SK-N-SH (cell line): ENCODE data around the gene MSRB1. TPM values are rescaled to one million over a fixed set of nuclear protein-coding genes. Genes with fewer than 3 reads are reported as not detected.
"Not testable (repeated sequence)": the region's sequence is repeated elsewhere in the genome, so short reads cannot be mapped to it uniquely, and the experiment has no call there.

Source experiments
- CTCF ChIA-PET: fragments of 300-600, 350-600 bp; formaldehyde crosslinking; extraction: SDS; loops from one replicate; lab custom pipeline; 2021; lab: Yijun Ruan, JAX
- POLR2A ChIA-PET: fragments of 350-600 bp; sonication (Branson Sonifier 250); formaldehyde crosslinking; extraction: SDS; loops from one replicate; lab custom pipeline; 2020; ENCODE audit warnings: antibody characterized with exemption, inconsistent platforms; lab: Yijun Ruan, JAX
- DNase-seq: peaks from one replicate; pipeline ENCODE4 v3.0.0; 2012
- H2AFZ ChIP-seq: fragments of 200-600 bp; sonication (generic); 2 replicates; pipeline ENCODE4 v1.8.1; 2016; ENCODE audit warnings: antibody characterized with exemption, mild to moderate bottlenecking, low read depth
- H3F3A ChIP-seq: fragments of 200-600 bp; sonication (generic); replicated peaks from 2 replicates; pipeline ENCODE3; 2016; ENCODE audit warnings: antibody characterized with exemption, mild to moderate bottlenecking; ENCODE audit not compliant: insufficient read depth
- H3K27ac ChIP-seq, 2 experiments: fragments of 200-500 bp in 1 of 2; fragments of 200-600 bp in 1 of 2; sonication (Bioruptor generic) in 1 of 2; sonication (generic), shearing (Covaris generic) in 1 of 2; 2 replicates each; pipeline versions ENCODE4 v1.5.1 to v1.6.1; 2014 to 2016; ENCODE audit warnings: low read depth in 2 of 2, inconsistent platforms in 1 of 2, low read length in 1 of 2, mild to moderate bottlenecking in 1 of 2, mixed read lengths in 1 of 2
- H3K27me3 ChIP-seq: fragments of 200-600 bp; sonication (generic), shearing (Covaris generic); 2 replicates; pipeline ENCODE4 v1.6.1; 2016; ENCODE audit warnings: mixed run types; ENCODE audit not compliant: insufficient read depth
- H3K36me3 ChIP-seq, 2 experiments: fragments of 200-500 bp in 1 of 2; fragments of 200-600 bp in 1 of 2; sonication (Bioruptor generic) in 1 of 2; sonication (generic) in 1 of 2; replicated peaks in 1 of 2; 2 replicates each; pipeline versions ENCODE3 to v1.5.1; 2014 to 2016; ENCODE audit warnings: low read length in 1 of 2, mild to moderate bottlenecking in 1 of 2; ENCODE audit not compliant: insufficient read depth in 2 of 2, control insufficient read depth in 1 of 2
- H3K4me1 ChIP-seq, 2 experiments: fragments of 200-500 bp in 1 of 2; fragments of 200-600 bp in 1 of 2; sonication (Bioruptor generic) in 1 of 2; sonication (generic), shearing (Covaris generic) in 1 of 2; 2 replicates each; pipeline versions ENCODE4 v1.5.1 to v1.6.1; 2014 to 2016; ENCODE audit warnings: low read depth in 1 of 2, low read length in 1 of 2, mixed run types in 1 of 2; ENCODE audit not compliant: insufficient read depth in 2 of 2, control insufficient read depth in 1 of 2
- H3K4me2 ChIP-seq: fragments of 200-600 bp; sonication (generic), shearing (Covaris generic); 2 replicates; pipeline ENCODE4 v1.6.1; 2017; ENCODE audit warnings: mixed run types
- H3K4me3 ChIP-seq, 2 experiments: fragments of 200-500 bp in 1 of 2; fragments of 200-600 bp in 1 of 2; sonication (Bioruptor generic) in 1 of 2; sonication (generic), shearing (Covaris generic) in 1 of 2; 2 replicates each; pipeline versions ENCODE4 v1.5.1 to v1.8.1; 2014 to 2016; ENCODE audit warnings: low read depth in 2 of 2, inconsistent platforms in 1 of 2, low read length in 1 of 2, mild to moderate bottlenecking in 1 of 2, mixed read lengths in 1 of 2, moderate library complexity in 1 of 2
- H3K79me2 ChIP-seq: fragments of 200-600 bp; sonication (generic); 2 replicates; pipeline ENCODE4 v1.8.1; 2017; ENCODE audit warnings: mild to moderate bottlenecking; ENCODE audit not compliant: insufficient read depth
- H3K9ac ChIP-seq: fragments of 200-600 bp; sonication (generic); 2 replicates; pipeline ENCODE4 v1.6.1; 2017; ENCODE audit warnings: mixed run types
- H3K9me2 ChIP-seq: fragments of 200-600 bp; sonication (generic); 2 replicates; pipeline ENCODE4 v1.6.1; 2017; ENCODE audit warnings: mixed run types
- H3K9me3 ChIP-seq: fragments of 200-600 bp; sonication (generic); 2 replicates; pipeline ENCODE4 v1.6.1; 2017; ENCODE audit warnings: mixed run types, mild to moderate bottlenecking, moderate library complexity
- H4K20me1 ChIP-seq: fragments of 200-600 bp; sonication (generic); 2 replicates; pipeline ENCODE4 v1.6.1; 2017; ENCODE audit warnings: mild to moderate bottlenecking, mixed run types; ENCODE audit not compliant: insufficient read depth
- CHD2 ChIP-seq: fragments of 150-350 bp; IDR thresholded peaks from 2 replicates; pipeline ENCODE4 v1.6.1; 2018; ENCODE audit warnings: low read length; ENCODE audit not compliant: partially characterized antibody
- FOSL2 ChIP-seq: IDR thresholded peaks from 2 replicates; pipeline ENCODE4 v1.4.0; 2012; ENCODE audit warnings: low read depth, mild to moderate bottlenecking, moderate library complexity, borderline replicate concordance
- FOXJ3 ChIP-seq: sonication (generic); formaldehyde crosslinking; IDR thresholded peaks from 2 replicates; pipeline ENCODE4 v1.5.1; 2020; ENCODE audit warnings: mild to moderate bottlenecking, missing genetic modification reagents
- MEF2A ChIP-seq: IDR thresholded peaks from 2 replicates; pipeline ENCODE4 v1.4.0; 2012; ENCODE audit warnings: low read depth, borderline replicate concordance
- RAD21 ChIP-seq: IDR thresholded peaks from 2 replicates; pipeline ENCODE4 v1.6.1; 2012; ENCODE audit warnings: mild to moderate bottlenecking, low read length
- ZBTB33 ChIP-seq: IDR thresholded peaks from 2 replicates; pipeline ENCODE4 v1.4.0; 2012; ENCODE audit warnings: low read depth, borderline replicate concordance
- WGBS: methylation state at CpG from one replicate; pipeline ENCODE4 v1.1.6; 2017; ENCODE audit warnings: low lambda C conversion rate; 5-methylcytosine and 5-hydroxymethylcytosine counted together
- polyA plus RNA-seq, 3 experiments: library from polyadenylated mRNA; depleted of rRNA; stranded (reverse); fragments of >200 nt; gene quantifications; 2 replicates each; pipeline ENCODE4 v1.2.3, GENCODE V29; 2012
- TF ChIP-seq, protein P1 (sequence below): fragments of 150-350 bp; IDR thresholded peaks from 2 replicates; pipeline ENCODE4 v1.6.1; 2017; ENCODE audit warnings: antibody characterized with exemption, low read length, low read depth, borderline replicate concordance

The MSRB1 gene
- polyA plus RNA-seq, 1 of the 3 experiments (the other 2 are of a cell fraction), result 31.4 TPM

GRCh38 chr16:1958143-1958491 is 15.1 kb upstream of the MSRB1 start:
- not testable (repeated sequence) for H3K4me3 ChIP-seq, H3K9me2 ChIP-seq, H3K9ac ChIP-seq, DNase-seq, H3K27ac ChIP-seq, H2AFZ ChIP-seq, H3K27me3 ChIP-seq, H3K9me3 ChIP-seq, H3K4me2 ChIP-seq
- WGBS, result no CpG with 5 or more reads among the region's 30 CpGs
- H4K20me1 ChIP-seq, result peaks cover 26% of the 10 kb centered on the region
- POLR2A ChIA-PET, result interaction anchor here (0.7 kb wide), 1 partner anchor 15 kb away, joined by 3 read pairs; the partner anchor contains the start of gene MSRB1
- CTCF ChIA-PET, result interaction anchor here (0.8 to 2.5 kb wide), 7 partner anchors 8 to 175 kb away, joined by 3 to 8 read pairs (median 4); partner anchors contain the start of genes MSRB1 and NUBP2
- H3F3A ChIP-seq, result peaks cover 25% of the 10 kb centered on the region
- peaks cover 35% of the 10 kb centered on the region for H3K79me2 ChIP-seq
- peaks cover 0 to 40% of the 10 kb centered on the region in 2 experiments; a peak in 1 of 4 replicates for H3K4me1 ChIP-seq
- H3K36me3 ChIP-seq, result peaks cover 11 to 20% of the 10 kb centered on the region in 2 experiments

DNA sequence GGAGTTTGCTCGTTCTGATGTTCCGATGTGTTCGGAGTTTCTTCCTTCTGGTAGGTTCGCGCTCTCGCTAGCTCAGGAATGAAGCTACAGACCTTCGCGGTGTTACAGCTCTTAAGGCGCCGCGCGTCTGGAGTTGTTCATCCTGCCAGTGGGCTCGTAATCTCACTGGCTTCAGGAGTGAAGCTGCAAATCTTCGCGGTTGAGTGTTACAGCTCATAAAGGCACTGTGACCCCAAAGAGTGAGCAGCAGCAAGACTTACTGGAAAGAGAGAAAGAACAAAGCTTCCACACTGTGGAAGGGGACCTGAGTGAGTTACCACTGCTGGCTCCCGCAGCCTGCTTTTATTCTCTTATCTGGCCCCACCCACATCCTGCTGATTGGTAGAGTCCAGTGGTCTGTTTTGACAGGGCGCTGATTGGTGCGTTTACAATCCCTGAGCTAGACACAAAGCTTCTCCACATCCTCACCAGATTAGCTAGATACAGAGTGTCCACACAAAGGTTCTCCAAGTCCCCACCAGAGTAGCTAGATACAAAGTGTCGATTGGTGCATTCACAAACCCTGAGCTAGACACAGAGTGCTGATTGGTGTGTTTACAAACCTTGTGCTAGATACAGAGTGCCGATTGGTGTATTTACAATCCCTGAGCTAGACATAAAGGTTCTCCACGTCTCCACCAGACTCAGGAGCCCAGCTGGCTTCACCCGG is 14.6 kb upstream of the MSRB1 start:
- Histone ChIP-seq H3K36me3 (peaks cover 8 to 15% of the 10 kb centered on the region in 2 experiments), H3F3A (peaks cover 21% of the 10 kb centered on the region), H3K79me2 (peaks cover 30% of the 10 kb centered on the region), H4K20me1 (peaks cover 20% of the 10 kb centered on the region), H3K4me1 (peaks cover 0 to 36% of the 10 kb centered on the region in 2 experiments; a peak in 1 of 4 replicates)
- H3K27me3 ChIP-seq, H2AFZ ChIP-seq, H3K9ac ChIP-seq, DNase-seq, H3K27ac ChIP-seq, POLR2A ChIA-PET, H3K9me3 ChIP-seq, H3K4me2 ChIP-seq, H3K9me2 ChIP-seq, H3K4me3 ChIP-seq: not testable (repeated sequence)
- WGBS, result 93% methylated on average over 19 of the region's 22 CpGs
- CTCF ChIA-PET, result interaction anchor here (1.3 to 2.5 kb wide), 3 partner anchors 14 to 92 kb away, joined by 3 to 8 read pairs (median 3); partner anchors contain the start of gene MSRB1

DNA sequence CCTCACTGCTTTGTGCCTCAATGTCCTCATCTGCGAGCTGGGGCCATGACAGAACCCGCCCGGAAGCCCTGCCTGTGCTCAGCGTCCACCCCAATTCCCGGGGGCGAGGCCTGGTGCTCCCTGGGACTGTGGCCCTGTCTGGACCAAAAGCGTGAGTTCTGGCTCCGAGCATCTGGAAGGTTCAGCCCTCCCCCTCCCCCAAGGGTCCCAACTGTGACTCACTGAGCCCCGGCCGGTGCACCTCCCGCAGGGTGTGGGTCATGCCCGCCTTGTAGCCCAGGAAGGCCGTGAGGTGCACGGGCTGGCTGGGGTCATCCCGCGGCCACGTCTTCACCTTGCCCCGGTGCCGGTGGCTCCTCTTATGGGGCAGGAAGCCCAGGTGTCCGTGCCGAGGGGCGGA is 10.7 kb upstream of the MSRB1 start:
- Histone ChIP-seq H3K9me3 (no peaks in the 10 kb centered on the region), H2AFZ (no peak overlapping the region), H3F3A (no peaks in the 10 kb centered on the region), H4K20me1 (no peaks in the 10 kb centered on the region), H3K4me3 (no peak overlapping the region), H3K9ac (no peak overlapping the region), H3K27ac (no peak overlapping the region; a peak in 1 of 4 replicates), H3K79me2 (no peaks in the 10 kb centered on the region), H3K27me3 (no peaks in the 10 kb centered on the region), H3K4me2 (no peak overlapping the region), H3K4me1 (peaks cover 0 to 11% of the 10 kb centered on the region in 2 experiments; a peak in 1 of 4 replicates), H3K9me2 (no peaks in the 10 kb centered on the region), H3K36me3 (no peaks in the 10 kb centered on the region)
- ChIA-PET CTCF (interaction anchor here (0.7 to 1.5 kb wide), 3 partner anchors 10 to 85 kb away, joined by 3 read pairs; no protein-coding TSS in a partner anchor), POLR2A (interaction anchor here (1.2 kb wide), 1 partner anchor 12 kb away, joined by 5 read pairs; no protein-coding TSS in a partner anchor)
- 92% methylated on average over 15 of the region's 22 CpGs for WGBS
- no peak for TF ChIP-seq RAD21
- no peak for TF ChIP-seq MEF2A
- no peak for TF ChIP-seq ZBTB33
- TF ChIP-seq FOXJ3 (CRISPR knock-in tag), result no peak
- no peak for TF ChIP-seq CHD2
- TF ChIP-seq, protein P1, sequence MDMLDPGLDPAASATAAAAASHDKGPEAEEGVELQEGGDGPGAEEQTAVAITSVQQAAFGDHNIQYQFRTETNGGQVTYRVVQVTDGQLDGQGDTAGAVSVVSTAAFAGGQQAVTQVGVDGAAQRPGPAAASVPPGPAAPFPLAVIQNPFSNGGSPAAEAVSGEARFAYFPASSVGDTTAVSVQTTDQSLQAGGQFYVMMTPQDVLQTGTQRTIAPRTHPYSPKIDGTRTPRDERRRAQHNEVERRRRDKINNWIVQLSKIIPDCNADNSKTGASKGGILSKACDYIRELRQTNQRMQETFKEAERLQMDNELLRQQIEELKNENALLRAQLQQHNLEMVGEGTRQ, result no peak
- no peak for TF ChIP-seq FOSL2
- DNase-seq, result no peak
